Measurements from ENCODE around the gene UHRF1. TPM values are rescaled to one million over a fixed set of nuclear protein-coding genes. Genes with fewer than 3 reads are reported as not detected.

The UHRF1 gene
- total and polyA plus RNA-seq, 2 of the 13 experiments (the other 11 are each of a cell fraction or from before 2014, with no cell fraction given) = 6.8 to 78.4 TPM

DNA sequence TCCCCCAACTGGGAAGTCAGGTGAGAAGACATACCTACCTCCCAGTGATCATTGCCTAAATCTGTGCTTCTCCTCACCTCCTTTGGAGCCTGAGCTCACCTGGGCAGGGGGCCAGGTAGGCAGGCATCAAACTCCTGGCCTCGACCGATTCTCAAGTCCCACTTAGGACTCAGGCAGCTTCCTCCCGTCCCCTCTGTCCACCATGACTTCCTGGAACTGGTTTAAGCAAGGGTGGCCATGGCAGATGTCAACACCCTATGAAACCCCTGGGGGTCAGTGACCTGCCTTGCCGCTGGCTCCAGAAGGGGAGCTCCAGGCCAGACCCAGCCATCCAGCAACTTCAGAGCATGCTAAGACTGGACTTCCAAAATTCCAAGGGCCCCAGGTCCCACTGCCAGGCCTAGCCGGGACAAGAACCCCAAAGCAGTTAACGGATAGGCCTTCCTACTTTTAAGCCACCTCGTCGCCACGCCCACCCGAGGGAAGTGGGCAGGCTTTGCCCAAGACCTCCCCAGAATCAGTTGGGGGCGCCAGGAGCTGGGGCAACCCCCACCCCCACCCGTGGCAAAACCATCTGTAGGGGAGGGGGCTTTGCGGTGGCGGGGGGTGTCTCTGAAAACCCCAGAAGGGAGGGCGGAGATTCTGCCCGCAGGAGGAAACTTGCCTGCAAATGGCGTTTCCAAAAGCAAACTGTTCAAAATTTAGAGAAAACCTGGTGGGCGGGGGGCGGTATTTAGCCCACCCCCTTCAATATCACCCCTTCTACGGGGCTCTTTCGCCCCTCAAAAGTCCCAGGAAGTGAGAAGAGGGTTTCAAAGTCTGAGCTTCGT is 42.5 kb upstream of the UHRF1 start (continued):
- TF ChIP-seq ZBTB4 (CRISPR knock-in tag; IDR thresholded peaks at IDR 0.05; ENCODE audit: borderline replicate concordance) = 0 out of 2 replicates have a peak, but pooled peaks have one; percentile 56
- TF ChIP-seq ZNF281 (CRISPR knock-in tag; IDR thresholded peaks at IDR 0.05; ENCODE audit: borderline replicate concordance) = peak; percentile 22; the same call in 1 of the 2 replicates
- TF ChIP-seq, protein P1, sequence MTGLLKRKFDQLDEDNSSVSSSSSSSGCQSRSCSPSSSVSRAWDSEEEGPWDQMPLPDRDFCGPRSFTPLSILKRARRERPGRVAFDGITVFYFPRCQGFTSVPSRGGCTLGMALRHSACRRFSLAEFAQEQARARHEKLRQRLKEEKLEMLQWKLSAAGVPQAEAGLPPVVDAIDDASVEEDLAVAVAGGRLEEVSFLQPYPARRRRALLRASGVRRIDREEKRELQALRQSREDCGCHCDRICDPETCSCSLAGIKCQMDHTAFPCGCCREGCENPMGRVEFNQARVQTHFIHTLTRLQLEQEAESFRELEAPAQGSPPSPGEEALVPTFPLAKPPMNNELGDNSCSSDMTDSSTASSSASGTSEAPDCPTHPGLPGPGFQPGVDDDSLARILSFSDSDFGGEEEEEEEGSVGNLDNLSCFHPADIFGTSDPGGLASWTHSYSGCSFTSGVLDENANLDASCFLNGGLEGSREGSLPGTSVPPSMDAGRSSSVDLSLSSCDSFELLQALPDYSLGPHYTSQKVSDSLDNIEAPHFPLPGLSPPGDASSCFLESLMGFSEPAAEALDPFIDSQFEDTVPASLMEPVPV (CRISPR knock-in tag; IDR thresholded peaks at IDR 0.05) = 0 out of 2 replicates have a peak, but pooled peaks have one; percentile 24
- TF ChIP-seq ZNF737 (CRISPR knock-in tag; IDR thresholded peaks at IDR 0.05; ENCODE audit: borderline replicate concordance) = no peak
- TF ChIP-seq ERF (CRISPR knock-in tag; IDR thresholded peaks at IDR 0.05) = peak; percentile 19; the same call in 1 of the 2 replicates
- TF ChIP-seq, protein P2, sequence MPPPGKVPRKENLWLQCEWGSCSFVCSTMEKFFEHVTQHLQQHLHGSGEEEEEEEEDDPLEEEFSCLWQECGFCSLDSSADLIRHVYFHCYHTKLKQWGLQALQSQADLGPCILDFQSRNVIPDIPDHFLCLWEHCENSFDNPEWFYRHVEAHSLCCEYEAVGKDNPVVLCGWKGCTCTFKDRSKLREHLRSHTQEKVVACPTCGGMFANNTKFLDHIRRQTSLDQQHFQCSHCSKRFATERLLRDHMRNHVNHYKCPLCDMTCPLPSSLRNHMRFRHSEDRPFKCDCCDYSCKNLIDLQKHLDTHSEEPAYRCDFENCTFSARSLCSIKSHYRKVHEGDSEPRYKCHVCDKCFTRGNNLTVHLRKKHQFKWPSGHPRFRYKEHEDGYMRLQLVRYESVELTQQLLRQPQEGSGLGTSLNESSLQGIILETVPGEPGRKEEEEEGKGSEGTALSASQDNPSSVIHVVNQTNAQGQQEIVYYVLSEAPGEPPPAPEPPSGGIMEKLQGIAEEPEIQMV (CRISPR knock-in tag; IDR thresholded peaks at IDR 0.05; ENCODE audit: low read depth) = 0 out of 2 replicates have a peak, but pooled peaks have one; percentile 45
- TF ChIP-seq, protein P3, sequence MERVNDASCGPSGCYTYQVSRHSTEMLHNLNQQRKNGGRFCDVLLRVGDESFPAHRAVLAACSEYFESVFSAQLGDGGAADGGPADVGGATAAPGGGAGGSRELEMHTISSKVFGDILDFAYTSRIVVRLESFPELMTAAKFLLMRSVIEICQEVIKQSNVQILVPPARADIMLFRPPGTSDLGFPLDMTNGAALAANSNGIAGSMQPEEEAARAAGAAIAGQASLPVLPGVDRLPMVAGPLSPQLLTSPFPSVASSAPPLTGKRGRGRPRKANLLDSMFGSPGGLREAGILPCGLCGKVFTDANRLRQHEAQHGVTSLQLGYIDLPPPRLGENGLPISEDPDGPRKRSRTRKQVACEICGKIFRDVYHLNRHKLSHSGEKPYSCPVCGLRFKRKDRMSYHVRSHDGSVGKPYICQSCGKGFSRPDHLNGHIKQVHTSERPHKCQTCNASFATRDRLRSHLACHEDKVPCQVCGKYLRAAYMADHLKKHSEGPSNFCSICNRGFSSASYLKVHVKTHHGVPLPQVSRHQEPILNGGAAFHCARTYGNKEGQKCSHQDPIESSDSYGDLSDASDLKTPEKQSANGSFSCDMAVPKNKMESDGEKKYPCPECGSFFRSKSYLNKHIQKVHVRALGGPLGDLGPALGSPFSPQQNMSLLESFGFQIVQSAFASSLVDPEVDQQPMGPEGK (CRISPR knock-in tag; IDR thresholded peaks at IDR 0.05) = peak; percentile 79
- 0 out of 2 replicates have a peak, but pooled peaks have one; percentile 11 for TF ChIP-seq CEBPB (IDR thresholded peaks at IDR 0.05; ENCODE audit: borderline replicate concordance, low read depth, low read length)
- peak in 1 of 2 experiments; percentile 45; a peak in 1 of 4 replicates for TF ChIP-seq NR2F1 (CRISPR knock-in tag; IDR thresholded peaks at IDR 0.05)
- TF ChIP-seq ZNF430 (CRISPR knock-in tag; IDR thresholded peaks at IDR 0.05) = 0 out of 2 replicates have a peak, but pooled peaks have one; percentile 3
- peak; percentile 45; the same call in 1 of the 2 replicates for TF ChIP-seq ZBTB7B (CRISPR knock-in tag; IDR thresholded peaks at IDR 0.05)
- peak; percentile 43; the same call in 1 of the 2 replicates for TF ChIP-seq KLF11 (CRISPR knock-in tag; IDR thresholded peaks at IDR 0.05)
- TF ChIP-seq ZNF672 (CRISPR knock-in tag; IDR thresholded peaks at IDR 0.05) = no peak
- TF ChIP-seq SOX5 (CRISPR knock-in tag; IDR thresholded peaks at IDR 0.05; ENCODE audit: borderline replicate concordance) = no peak
- TF ChIP-seq MXD4 (CRISPR knock-in tag; IDR thresholded peaks at IDR 0.05) = 0 out of 2 replicates have a peak, but pooled peaks have one; percentile 61
- TF ChIP-seq HOXA3 (CRISPR knock-in tag; IDR thresholded peaks at IDR 0.05) = 0 out of 2 replicates have a peak, but pooled peaks have one; percentile 15
